Measurements from ENCODE around the gene TRAF1. TPM values are rescaled to one million over a fixed set of nuclear protein-coding genes. Genes with fewer than 3 reads are reported as not detected.

TRAF1 gene
- total RNA-seq, 1 experiment from 2014 or later = 1.7 TPM

DNA sequence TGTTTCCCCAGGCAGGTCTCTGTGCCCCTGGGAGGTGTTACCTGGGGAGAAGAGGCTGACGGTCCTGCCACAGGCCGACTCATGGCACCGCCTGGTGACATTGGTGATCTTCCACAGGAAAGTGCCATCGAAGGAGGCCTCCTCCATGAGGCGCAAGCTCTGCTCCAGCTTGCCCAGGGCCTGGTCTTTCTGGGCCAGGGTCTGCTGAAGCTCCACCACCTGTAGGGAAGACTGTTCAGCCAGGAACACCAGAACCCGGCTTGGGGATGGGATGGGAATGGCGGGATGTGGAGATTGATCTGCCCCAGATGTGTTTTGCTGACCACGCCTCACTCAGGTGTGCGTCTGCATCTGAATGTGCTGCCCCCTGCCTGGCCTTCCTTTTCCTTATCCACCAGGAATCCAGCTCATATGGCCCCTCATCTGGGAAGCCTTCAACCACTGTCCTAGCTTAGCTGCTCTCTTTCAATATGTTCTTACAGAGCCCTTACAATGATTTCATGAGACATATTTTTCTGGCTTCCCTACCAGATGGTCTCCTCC lies 15.2 kb downstream of the TRAF1 start:
- Histone ChIP-seq H2AFZ (ENCODE audit: low read depth, low read length, poor library complexity, severe bottlenecking) (no peak overlapping the region), H3K4me1 (ENCODE audit: control insufficient read depth in 1 of 2, insufficient read depth in 2 of 2, low read length in 2 of 2) (peaks cover 6 to 14% of the 10 kb centered on the region in 2 experiments), H3K9me2 (ENCODE audit: insufficient read depth) (no peaks in the 10 kb centered on the region), H3K4me2 (ENCODE audit: low read length) (no peak overlapping the region), H3K79me2 (ENCODE audit: insufficient read depth, low read length) (no peaks in the 10 kb centered on the region), H3K27ac (ENCODE audit: low read depth, low read length) (no peak overlapping the region), H3K9ac (ENCODE audit: low read length) (no peak overlapping the region), H3K27me3 (ENCODE audit: insufficient read depth, low read length) (no peaks in the 10 kb centered on the region), H3K9me3 (ENCODE audit: control insufficient read depth in 1 of 2, insufficient read depth in 1 of 2, low read depth in 1 of 2, low read length in 2 of 2) (no peaks in the 10 kb centered on the region), H4K20me1 (ENCODE audit: insufficient read depth) (no peaks in the 10 kb centered on the region), H3K4me3 (replicated peaks in 1 of 2; ENCODE audit: low read depth in 1 of 2, low read length in 2 of 2) (no peak overlapping the region), H3K36me3 (ENCODE audit: control insufficient read depth in 1 of 2, insufficient read depth in 2 of 2, low read length in 2 of 2) (no peaks in the 10 kb centered on the region)
- ATAC-seq = no peak
- no TSS peak for BruUV-seq (replicated peaks)
- intact Hi-C loops (cut with micrococcal nuclease) = no loop called here
- ChIA-PET POLR2A (no interaction called here), RAD21 (ENCODE audit: low non-redundant PET in 1 of 2, low total read pairs in 2 of 2, uncharacterized antibody in 2 of 2, unreplicated experiment in 2 of 2) (no interaction called here), CTCF (no interaction called here)
- DNase-seq (ENCODE audit: low read depth, low spot score) = no peak
- TF ChIP-seq SIN3A (IDR thresholded peaks at IDR 0.05; ENCODE audit: low read depth) = no peak
- no peak for TF ChIP-seq CBX3 (IDR thresholded peaks at IDR 0.05; ENCODE audit: low read depth)
- TF ChIP-seq, protein P1, sequence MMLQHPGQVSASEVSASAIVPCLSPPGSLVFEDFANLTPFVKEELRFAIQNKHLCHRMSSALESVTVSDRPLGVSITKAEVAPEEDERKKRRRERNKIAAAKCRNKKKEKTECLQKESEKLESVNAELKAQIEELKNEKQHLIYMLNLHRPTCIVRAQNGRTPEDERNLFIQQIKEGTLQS (IDR thresholded peaks at IDR 0.05) = no peak
- TF ChIP-seq, protein P2, sequence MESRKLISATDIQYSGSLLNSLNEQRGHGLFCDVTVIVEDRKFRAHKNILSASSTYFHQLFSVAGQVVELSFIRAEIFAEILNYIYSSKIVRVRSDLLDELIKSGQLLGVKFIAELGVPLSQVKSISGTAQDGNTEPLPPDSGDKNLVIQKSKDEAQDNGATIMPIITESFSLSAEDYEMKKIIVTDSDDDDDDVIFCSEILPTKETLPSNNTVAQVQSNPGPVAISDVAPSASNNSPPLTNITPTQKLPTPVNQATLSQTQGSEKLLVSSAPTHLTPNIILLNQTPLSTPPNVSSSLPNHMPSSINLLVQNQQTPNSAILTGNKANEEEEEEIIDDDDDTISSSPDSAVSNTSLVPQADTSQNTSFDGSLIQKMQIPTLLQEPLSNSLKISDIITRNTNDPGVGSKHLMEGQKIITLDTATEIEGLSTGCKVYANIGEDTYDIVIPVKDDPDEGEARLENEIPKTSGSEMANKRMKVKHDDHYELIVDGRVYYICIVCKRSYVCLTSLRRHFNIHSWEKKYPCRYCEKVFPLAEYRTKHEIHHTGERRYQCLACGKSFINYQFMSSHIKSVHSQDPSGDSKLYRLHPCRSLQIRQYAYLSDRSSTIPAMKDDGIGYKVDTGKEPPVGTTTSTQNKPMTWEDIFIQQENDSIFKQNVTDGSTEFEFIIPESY (IDR thresholded peaks at IDR 0.05; ENCODE audit: extremely low read depth, insufficient replicate concordance, low read length) = no peak
- TF ChIP-seq ZFX (IDR thresholded peaks at IDR 0.05) = no peak
- TF ChIP-seq POLR2A (IDR thresholded peaks at IDR 0.05; ENCODE audit: borderline replicate concordance, extremely low read depth, insufficient read depth, insufficient read length) = no peak
- no peak for TF ChIP-seq POLR2AphosphoS5 (IDR thresholded peaks at IDR 0.05; ENCODE audit: low read depth, low read length)
- TF ChIP-seq RAD21 (IDR thresholded peaks at IDR 0.05; ENCODE audit: low read depth) = no peak
- no peak for TF ChIP-seq FOSL1 (IDR thresholded peaks at IDR 0.05; ENCODE audit: low read depth)
- TF ChIP-seq, protein P3, sequence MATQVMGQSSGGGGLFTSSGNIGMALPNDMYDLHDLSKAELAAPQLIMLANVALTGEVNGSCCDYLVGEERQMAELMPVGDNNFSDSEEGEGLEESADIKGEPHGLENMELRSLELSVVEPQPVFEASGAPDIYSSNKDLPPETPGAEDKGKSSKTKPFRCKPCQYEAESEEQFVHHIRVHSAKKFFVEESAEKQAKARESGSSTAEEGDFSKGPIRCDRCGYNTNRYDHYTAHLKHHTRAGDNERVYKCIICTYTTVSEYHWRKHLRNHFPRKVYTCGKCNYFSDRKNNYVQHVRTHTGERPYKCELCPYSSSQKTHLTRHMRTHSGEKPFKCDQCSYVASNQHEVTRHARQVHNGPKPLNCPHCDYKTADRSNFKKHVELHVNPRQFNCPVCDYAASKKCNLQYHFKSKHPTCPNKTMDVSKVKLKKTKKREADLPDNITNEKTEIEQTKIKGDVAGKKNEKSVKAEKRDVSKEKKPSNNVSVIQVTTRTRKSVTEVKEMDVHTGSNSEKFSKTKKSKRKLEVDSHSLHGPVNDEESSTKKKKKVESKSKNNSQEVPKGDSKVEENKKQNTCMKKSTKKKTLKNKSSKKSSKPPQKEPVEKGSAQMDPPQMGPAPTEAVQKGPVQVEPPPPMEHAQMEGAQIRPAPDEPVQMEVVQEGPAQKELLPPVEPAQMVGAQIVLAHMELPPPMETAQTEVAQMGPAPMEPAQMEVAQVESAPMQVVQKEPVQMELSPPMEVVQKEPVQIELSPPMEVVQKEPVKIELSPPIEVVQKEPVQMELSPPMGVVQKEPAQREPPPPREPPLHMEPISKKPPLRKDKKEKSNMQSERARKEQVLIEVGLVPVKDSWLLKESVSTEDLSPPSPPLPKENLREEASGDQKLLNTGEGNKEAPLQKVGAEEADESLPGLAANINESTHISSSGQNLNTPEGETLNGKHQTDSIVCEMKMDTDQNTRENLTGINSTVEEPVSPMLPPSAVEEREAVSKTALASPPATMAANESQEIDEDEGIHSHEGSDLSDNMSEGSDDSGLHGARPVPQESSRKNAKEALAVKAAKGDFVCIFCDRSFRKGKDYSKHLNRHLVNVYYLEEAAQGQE (IDR thresholded peaks at IDR 0.05; ENCODE audit: low read depth) = no peak
- TF ChIP-seq EZH2 (IDR thresholded peaks at IDR 0.05) = no peak
- TF ChIP-seq ZNF274 (IDR thresholded peaks at IDR 0.05; ENCODE audit: low read depth, low read length) = no peak
- TF ChIP-seq, protein P4, sequence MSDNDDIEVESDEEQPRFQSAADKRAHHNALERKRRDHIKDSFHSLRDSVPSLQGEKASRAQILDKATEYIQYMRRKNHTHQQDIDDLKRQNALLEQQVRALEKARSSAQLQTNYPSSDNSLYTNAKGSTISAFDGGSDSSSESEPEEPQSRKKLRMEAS (IDR thresholded peaks at IDR 0.05) = no peak
- TF ChIP-seq EZH2phosphoT487 (IDR thresholded peaks at IDR 0.05; ENCODE audit: borderline replicate concordance) = no peak
- TF ChIP-seq CEBPB (IDR thresholded peaks at IDR 0.05; ENCODE audit: low read depth) = no peak
